Esophagus muscularis mucosa (tissue), 4 donors: ENCODE results near the gene SGCE. TPM values are rescaled to one million over a fixed set of nuclear protein-coding genes. Genes with fewer than 3 reads are reported as not detected.

Source experiments
- DNase-seq: peaks from one replicate; pipeline ENCODE4 v3.0.0-alpha.2; 2017; ENCODE audit errors: extremely low spot score
- H3K27ac ChIP-seq, 4 donors: fragments of 200-600 bp; sonication (generic); replicated peaks in 1 of 4; 1 replicate in 3 of 4; 2 replicates in 1 of 4; pipeline ENCODE4 v1.5.1; 2016 to 2019; ENCODE audit warnings: mild to moderate bottlenecking in 1 of 4
- H3K27me3 ChIP-seq, 4 donors: fragments of 200-600 bp; sonication (generic); one replicate each; pipeline versions ENCODE4 v1.5.1 to v1.6.0; 2016 to 2019
- H3K36me3 ChIP-seq, 4 donors: fragments of 200-600 bp; sonication (generic); one replicate each; pipeline ENCODE4 v1.5.1; 2016 to 2019
- H3K4me1 ChIP-seq, 4 donors: fragments of 200-600 bp; sonication (generic); one replicate each; pipeline ENCODE4 v1.5.1; 2016 to 2019
- H3K4me3 ChIP-seq, 4 donors: fragments of 200-600 bp; sonication (generic); 1 replicate in 2 of 4; 2 replicates in 2 of 4; pipeline ENCODE4 v1.5.1; 2016 to 2019; ENCODE audit warnings: mild to moderate bottlenecking in 4 of 4, moderate library complexity in 1 of 4
- H3K9me3 ChIP-seq, 4 donors: fragments of 200-600 bp; sonication (generic); 1 replicate in 3 of 4; 2 replicates in 1 of 4; pipeline ENCODE4 v1.5.1; 2016 to 2019
- EP300 ChIP-seq: sonication (generic); formaldehyde crosslinking; IDR thresholded peaks from one replicate; pipeline ENCODE4 v1.6.1; 2017; ENCODE audit warnings: antibody characterized with exemption
- POLR2A ChIP-seq: fragments of 450-650 bp; IDR thresholded peaks from one replicate; pipeline ENCODE4 v1.6.1; 2017; ENCODE audit warnings: antibody characterized with exemption, moderate library complexity, mild to moderate bottlenecking, low read depth
- POLR2AphosphoS5 ChIP-seq, 2 donors: sonication (generic); formaldehyde crosslinking; IDR thresholded peaks; one replicate each; pipeline ENCODE4 v1.6.1; 2017; ENCODE audit warnings: antibody characterized with exemption in 2 of 2
- WGBS: methylation state at CpG from one replicate; pipeline ENCODE4 v1.1.5; 2018; 5-methylcytosine and 5-hydroxymethylcytosine counted together
- intact Hi-C: fragments of 100-400 bp; cut with DNase I; formaldehyde crosslinking; loops from one replicate; pipeline ENCODE4 v1.15.1; 2023
- total RNA-seq, 4 donors: library from RNA; depleted of rRNA; stranded (reverse); fragments of >200 nt; gene quantifications; one replicate each; pipeline versions ENCODE4 v1.1.0 to v1.2.1, GENCODE V29; 2016
- TF ChIP-seq, protein P1 (sequence below), 3 experiments: fragments of 200-600 bp in 2 of 3; fragments of 450-650 bp in 1 of 3; sonication (generic) in 2 of 3; IDR thresholded peaks; one replicate each; pipeline ENCODE4 v1.5.1; 2017 to 2019; ENCODE audit warnings: antibody characterized with exemption in 3 of 3, mild to moderate bottlenecking in 2 of 3, moderate library complexity in 1 of 3

Gene SGCE
- total RNA-seq, 4 donors from 2014 or later = 72.6 to 135 (median 88.1) TPM

DNA sequence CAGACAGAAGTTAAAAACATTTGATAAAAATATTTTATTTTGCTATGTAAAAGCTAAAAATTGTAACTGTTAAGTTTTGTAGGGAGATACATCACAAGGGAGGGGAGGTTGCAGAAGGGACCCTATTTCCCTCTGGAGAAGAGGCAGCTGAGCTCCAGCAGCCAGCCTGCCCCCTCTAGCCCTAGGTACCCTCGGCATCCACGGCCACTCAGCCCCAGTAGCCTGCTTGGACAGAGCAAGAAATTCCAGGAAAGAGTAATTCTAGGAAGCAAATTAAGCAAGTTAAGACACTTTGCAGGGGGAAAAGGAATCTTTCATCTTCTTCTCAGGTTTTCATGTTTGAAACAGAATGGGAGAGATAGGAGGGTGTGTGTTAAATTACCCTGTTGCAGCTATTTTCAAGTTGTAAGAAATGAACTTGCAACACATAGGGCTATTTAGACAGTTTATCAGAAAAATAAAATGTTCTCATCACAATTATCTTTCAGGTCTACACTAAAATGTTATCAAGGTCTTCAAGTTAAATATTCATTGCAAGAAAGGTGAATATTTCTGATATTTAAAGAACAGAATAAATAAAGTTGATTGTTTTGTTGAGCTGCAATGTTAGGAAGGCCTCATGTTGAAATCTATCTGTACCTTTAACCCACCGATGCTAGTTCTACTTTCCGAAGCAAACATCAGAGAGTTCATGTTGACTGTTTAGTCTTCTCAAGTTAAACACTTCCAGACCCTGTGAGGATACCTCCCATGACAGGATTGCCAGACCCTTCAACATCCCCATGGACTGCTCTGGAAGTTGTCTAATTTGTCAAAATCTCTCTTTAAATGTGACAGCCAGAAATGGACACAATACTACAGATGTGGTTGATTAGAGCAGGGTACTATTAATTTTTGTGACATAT is 5.5 kb downstream of the SGCE start:
- H3K36me3 ChIP-seq = no peaks in the 10 kb centered on the region
- H3K4me3 ChIP-seq = no peak overlapping the region
- TF ChIP-seq EP300 (no peak), POLR2AphosphoS5 (IDR thresholded peaks at IDR 0.05) (no peak), POLR2A (no peak)
- TF ChIP-seq, protein P1, sequence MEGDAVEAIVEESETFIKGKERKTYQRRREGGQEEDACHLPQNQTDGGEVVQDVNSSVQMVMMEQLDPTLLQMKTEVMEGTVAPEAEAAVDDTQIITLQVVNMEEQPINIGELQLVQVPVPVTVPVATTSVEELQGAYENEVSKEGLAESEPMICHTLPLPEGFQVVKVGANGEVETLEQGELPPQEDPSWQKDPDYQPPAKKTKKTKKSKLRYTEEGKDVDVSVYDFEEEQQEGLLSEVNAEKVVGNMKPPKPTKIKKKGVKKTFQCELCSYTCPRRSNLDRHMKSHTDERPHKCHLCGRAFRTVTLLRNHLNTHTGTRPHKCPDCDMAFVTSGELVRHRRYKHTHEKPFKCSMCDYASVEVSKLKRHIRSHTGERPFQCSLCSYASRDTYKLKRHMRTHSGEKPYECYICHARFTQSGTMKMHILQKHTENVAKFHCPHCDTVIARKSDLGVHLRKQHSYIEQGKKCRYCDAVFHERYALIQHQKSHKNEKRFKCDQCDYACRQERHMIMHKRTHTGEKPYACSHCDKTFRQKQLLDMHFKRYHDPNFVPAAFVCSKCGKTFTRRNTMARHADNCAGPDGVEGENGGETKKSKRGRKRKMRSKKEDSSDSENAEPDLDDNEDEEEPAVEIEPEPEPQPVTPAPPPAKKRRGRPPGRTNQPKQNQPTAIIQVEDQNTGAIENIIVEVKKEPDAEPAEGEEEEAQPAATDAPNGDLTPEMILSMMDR (IDR thresholded peaks at IDR 0.05) = no peak
- 86% methylated on average over 4 of the region's 4 CpGs for WGBS
- H3K9me3 ChIP-seq = no peaks in the 10 kb centered on the region
- no peak overlapping the region for H3K27ac ChIP-seq
- intact Hi-C loops = no loop called here
- peaks cover 0 to 36% (median 19%) of the 10 kb centered on the region in 4 donors for H3K4me1 ChIP-seq
- no peak for DNase-seq
- no peaks in the 10 kb centered on the region for H3K27me3 ChIP-seq

DNA sequence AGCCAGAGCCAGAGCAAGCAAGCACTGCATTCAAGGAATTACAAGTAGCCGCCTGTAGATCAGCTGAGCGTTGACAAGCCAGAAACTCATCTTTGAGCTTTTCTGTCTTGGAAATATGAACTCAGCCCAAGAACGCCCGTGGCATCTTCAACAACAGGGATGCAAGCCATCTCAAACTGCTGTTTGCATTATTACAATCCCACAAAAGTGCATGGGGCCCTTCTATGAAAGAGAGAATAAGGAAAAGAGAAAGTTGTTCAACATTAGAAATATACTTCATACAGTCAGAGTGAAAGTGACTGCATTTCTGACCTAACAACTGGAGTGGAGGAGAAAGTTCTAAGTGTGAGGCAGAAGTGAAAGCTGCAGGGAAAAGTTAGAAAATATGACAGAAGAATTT is 6.5 kb downstream of the SGCE start:
- WGBS = 39% methylated on average over 4 of the region's 4 CpGs
- Histone ChIP-seq H3K4me3 (no peak overlapping the region), H3K9me3 (no peaks in the 10 kb centered on the region), H3K27me3 (no peaks in the 10 kb centered on the region), H3K27ac (no peak overlapping the region), H3K4me1 (peaks cover 0 to 32% (median 12%) of the 10 kb centered on the region in 4 donors), H3K36me3 (no peaks in the 10 kb centered on the region)
- TF ChIP-seq, protein P1 (IDR thresholded peaks at IDR 0.05) = no peak
- no peak for TF ChIP-seq POLR2AphosphoS5 (IDR thresholded peaks at IDR 0.05)
- no peak for TF ChIP-seq POLR2A
- no peak for TF ChIP-seq EP300
- DNase-seq = no peak
- intact Hi-C loops = no loop called here

DNA sequence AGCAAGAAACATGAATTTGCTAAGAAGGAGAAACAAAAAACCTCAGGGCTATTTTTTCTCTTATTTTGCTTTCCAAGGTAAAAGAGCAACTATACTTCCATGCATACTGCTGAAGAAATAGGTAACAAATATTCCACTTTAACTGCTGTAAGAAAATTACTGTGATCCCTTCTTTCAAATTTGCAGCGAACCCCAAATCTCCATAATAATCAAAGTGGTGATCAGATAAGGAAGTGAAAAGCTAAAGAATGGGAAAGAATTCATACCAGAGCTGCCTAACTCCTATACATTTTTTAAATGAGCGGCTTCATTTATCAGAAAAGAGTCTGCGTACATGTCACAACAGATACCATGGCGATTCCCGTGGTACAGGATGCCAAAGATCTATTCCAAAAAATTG is 7.2 kb downstream of the SGCE start:
- WGBS = 91% methylated on average over 5 of the region's 5 CpGs
- no peak for DNase-seq
- H3K36me3 ChIP-seq = no peaks in the 10 kb centered on the region
- intact Hi-C loops = no loop called here
- no peak overlapping the region for H3K27ac ChIP-seq
- TF ChIP-seq EP300 (no peak), POLR2AphosphoS5 (IDR thresholded peaks at IDR 0.05) (no peak), POLR2A (no peak)
- TF ChIP-seq, protein P1 (IDR thresholded peaks at IDR 0.05) = no peak
- H3K9me3 ChIP-seq = no peaks in the 10 kb centered on the region
- no peaks in the 10 kb centered on the region for H3K27me3 ChIP-seq
- peaks cover 0 to 25% (median 9%) of the 10 kb centered on the region in 4 donors for H3K4me1 ChIP-seq
- no peak overlapping the region for H3K4me3 ChIP-seq

DNA sequence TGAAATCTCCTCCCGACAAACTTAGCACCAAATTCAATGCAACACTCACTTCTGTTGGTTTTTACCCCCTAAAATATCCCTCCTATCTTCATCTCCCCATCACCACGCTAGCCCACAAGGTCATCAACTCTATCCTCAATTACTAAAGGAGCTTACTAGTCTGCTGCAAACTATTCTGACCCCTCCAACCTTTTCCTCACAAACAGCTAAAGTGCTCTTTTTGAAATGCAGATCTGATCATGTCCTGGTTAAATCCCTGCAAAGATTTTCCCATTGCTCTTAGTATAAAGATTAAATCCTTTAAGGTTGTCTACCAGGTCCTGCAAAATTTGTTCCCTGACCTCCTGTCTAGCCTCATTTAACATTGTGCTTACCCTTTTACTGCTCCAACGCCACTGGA is 8.6 kb downstream of the SGCE start:
- Histone ChIP-seq H3K4me3 (no peak overlapping the region), H3K27me3 (no peaks in the 10 kb centered on the region), H3K9me3 (no peaks in the 10 kb centered on the region), H3K4me1 (peaks cover 0 to 20% (median 9%) of the 10 kb centered on the region in 4 donors), H3K27ac (no peak overlapping the region), H3K36me3 (no peaks in the 10 kb centered on the region)
- intact Hi-C loops = no loop called here
- TF ChIP-seq, protein P1 (IDR thresholded peaks at IDR 0.05) = no peak
- TF ChIP-seq POLR2A = no peak
- TF ChIP-seq POLR2AphosphoS5 (IDR thresholded peaks at IDR 0.05) = no peak
- TF ChIP-seq EP300 = no peak
- DNase-seq = no peak
- WGBS = 95% methylated on average over 3 of the region's 3 CpGs
